Thyroid gland (tissue), 4 donors: Measurements from ENCODE around the gene SGSM2. TPM values are rescaled to one million over a fixed set of nuclear protein-coding genes. Genes with fewer than 3 reads are reported as not detected.

ENCODE experiments used
- DNase-seq, 2 donors: peaks; one replicate each; pipeline ENCODE4 v3.0.0-alpha.2; 2019
- H3K27ac ChIP-seq, 3 donors: fragments of 200-600 bp; sonication (generic); 1 replicate in 2 of 3; 2 replicates in 1 of 3; pipeline ENCODE4 v1.5.1; 2016 to 2019; ENCODE audit warnings: mild to moderate bottlenecking in 1 of 3, moderate library complexity in 1 of 3
- H3K27me3 ChIP-seq: fragments of 200-600 bp; sonication (generic); one replicate; pipeline ENCODE4 v1.5.1; 2019
- H3K36me3 ChIP-seq, 2 donors: fragments of 200-600 bp; sonication (generic); one replicate each; pipeline ENCODE4 v1.5.1; 2016 to 2019
- H3K4me1 ChIP-seq, 2 donors: fragments of 200-600 bp; sonication (generic); one replicate each; pipeline ENCODE4 v1.5.1; 2017 to 2019
- H3K4me3 ChIP-seq, 3 donors: fragments of 200-600 bp; sonication (generic); replicated peaks in 1 of 3; 1 replicate in 2 of 3; 2 replicates in 1 of 3; pipeline ENCODE4 v1.5.1; 2016; ENCODE audit warnings: mild to moderate bottlenecking in 1 of 3
- H3K9me3 ChIP-seq: fragments of 200-600 bp; sonication (generic); one replicate; pipeline ENCODE4 v1.5.1; 2017
- POLR2A ChIP-seq, 2 donors: fragments of 450-650 bp; IDR thresholded peaks; one replicate each; pipeline ENCODE4 v1.6.1; 2017; ENCODE audit warnings: antibody characterized with exemption in 2 of 2, mild to moderate bottlenecking in 2 of 2, moderate library complexity in 1 of 2
- WGBS, 2 donors: methylation state at CpG; one replicate each; pipeline ENCODE4 v1.1.5; 2017; 5-methylcytosine and 5-hydroxymethylcytosine counted together
- intact Hi-C: fragments of 100-400 bp; cut with DNase I; formaldehyde crosslinking; loops from one replicate; pipeline ENCODE4 v1.15.1; 2023
- total RNA-seq, 4 donors: library from RNA; depleted of rRNA; stranded (reverse); fragments of >200 nt; gene quantifications; one replicate each; pipeline ENCODE4 v1.2.3, GENCODE V29; 2016
- TF ChIP-seq, protein P1 (sequence below), 6 experiments: fragments of 200-600 bp in 3 of 6; fragments of 450-650 bp in 3 of 6; sonication (generic) in 3 of 6; IDR thresholded peaks; one replicate each; pipeline ENCODE4 v1.5.1; 2016 to 2019; ENCODE audit warnings: antibody characterized with exemption in 6 of 6, mild to moderate bottlenecking in 2 of 6, inconsistent platforms in 1 of 6, moderate library complexity in 1 of 6

SGSM2 gene
- total RNA-seq, 4 donors from 2014 or later: 47.8 to 82.7 (median 63.2) TPM

DNA sequence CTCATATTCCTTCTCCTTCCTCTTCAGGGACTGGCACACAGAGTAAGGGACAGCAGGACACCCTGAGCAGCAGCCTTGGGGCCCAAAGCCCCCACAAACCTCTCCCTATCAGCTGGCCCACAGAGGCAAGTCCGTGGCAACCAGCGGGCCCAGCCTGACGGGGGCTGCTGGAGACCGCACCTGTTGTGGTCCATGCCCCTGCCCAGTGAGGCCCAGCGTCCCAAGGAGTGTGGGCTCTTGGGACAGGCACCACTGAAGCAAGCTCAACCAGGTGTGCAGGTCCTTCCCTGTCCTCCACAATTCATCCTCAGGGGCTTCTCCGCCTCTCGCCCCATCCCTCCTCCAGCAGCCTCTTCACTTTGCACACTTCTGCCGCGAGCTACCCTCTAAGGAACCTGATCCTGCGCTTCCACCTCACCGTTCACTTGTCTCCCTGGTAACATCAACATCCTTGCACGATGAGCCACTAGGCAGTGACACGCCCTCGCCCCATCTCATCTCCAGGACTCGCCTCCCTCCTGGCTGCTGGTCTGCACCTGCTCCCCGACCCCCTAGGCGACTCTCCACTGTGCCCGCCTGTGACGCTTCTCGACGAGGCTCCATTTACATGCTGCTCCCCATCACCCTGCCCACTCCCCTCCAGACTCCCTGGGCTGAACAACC, 50.9 kb downstream of the SGSM2 start:
- peak overlapping the region in 2 of 3 donors; percentile 92 to 97 for H3K27ac ChIP-seq

DNA sequence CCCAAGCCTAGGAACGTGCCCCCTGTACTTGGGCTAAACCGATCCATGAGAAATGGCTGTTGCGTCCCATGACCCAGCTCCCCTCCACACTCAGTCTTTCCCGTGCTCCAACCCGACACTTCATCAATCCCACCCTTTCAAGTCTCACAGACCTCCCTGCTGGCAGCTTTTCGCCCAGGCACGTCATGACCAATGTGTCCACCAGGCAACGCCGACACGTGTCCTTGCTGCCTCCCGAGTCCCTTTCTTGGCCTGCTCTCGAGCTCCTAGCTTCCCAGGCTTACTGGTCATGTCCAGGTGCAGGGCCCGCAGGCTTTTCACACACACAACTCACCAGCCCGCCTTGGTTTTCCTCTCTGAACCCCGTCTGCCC, 51.4 kb downstream of the SGSM2 start:
- 93 to 95% methylated on average over 15 of the region's 15 CpGs for WGBS, 2 donors
- Histone ChIP-seq H3K4me3 (no peak overlapping the region), H3K27ac (peak overlapping the region in 1 of 3 donors; percentile 46), H3K4me1 (peaks cover 36 to 44% of the 10 kb centered on the region in 2 donors), H3K36me3 (peaks cover 6 to 12% of the 10 kb centered on the region in 2 donors), H3K27me3 (no peaks in the 10 kb centered on the region), H3K9me3 (no peaks in the 10 kb centered on the region)
- TF ChIP-seq POLR2A (IDR thresholded peaks at IDR 0.05): no peak
- TF ChIP-seq, protein P1, sequence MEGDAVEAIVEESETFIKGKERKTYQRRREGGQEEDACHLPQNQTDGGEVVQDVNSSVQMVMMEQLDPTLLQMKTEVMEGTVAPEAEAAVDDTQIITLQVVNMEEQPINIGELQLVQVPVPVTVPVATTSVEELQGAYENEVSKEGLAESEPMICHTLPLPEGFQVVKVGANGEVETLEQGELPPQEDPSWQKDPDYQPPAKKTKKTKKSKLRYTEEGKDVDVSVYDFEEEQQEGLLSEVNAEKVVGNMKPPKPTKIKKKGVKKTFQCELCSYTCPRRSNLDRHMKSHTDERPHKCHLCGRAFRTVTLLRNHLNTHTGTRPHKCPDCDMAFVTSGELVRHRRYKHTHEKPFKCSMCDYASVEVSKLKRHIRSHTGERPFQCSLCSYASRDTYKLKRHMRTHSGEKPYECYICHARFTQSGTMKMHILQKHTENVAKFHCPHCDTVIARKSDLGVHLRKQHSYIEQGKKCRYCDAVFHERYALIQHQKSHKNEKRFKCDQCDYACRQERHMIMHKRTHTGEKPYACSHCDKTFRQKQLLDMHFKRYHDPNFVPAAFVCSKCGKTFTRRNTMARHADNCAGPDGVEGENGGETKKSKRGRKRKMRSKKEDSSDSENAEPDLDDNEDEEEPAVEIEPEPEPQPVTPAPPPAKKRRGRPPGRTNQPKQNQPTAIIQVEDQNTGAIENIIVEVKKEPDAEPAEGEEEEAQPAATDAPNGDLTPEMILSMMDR (IDR thresholded peaks at IDR 0.05): no peak
- no peak for DNase-seq
- intact Hi-C loops: no loop called here

More for the DNA sequence above, 50.9 kb downstream of the SGSM2 start:
- no peak for DNase-seq
- Histone ChIP-seq H3K9me3 (no peaks in the 10 kb centered on the region), H3K27me3 (no peaks in the 10 kb centered on the region), H3K4me1 (peaks cover 36 to 44% of the 10 kb centered on the region in 2 donors), H3K4me3 (no peak overlapping the region), H3K36me3 (peaks cover 6 to 12% of the 10 kb centered on the region in 2 donors)
- TF ChIP-seq POLR2A (IDR thresholded peaks at IDR 0.05): no peak
- TF ChIP-seq, protein P1 (IDR thresholded peaks at IDR 0.05): no peak
- 89 to 91% methylated on average over 21 of the region's 21 CpGs for WGBS, 2 donors
- intact Hi-C loops: no loop called here

DNA sequence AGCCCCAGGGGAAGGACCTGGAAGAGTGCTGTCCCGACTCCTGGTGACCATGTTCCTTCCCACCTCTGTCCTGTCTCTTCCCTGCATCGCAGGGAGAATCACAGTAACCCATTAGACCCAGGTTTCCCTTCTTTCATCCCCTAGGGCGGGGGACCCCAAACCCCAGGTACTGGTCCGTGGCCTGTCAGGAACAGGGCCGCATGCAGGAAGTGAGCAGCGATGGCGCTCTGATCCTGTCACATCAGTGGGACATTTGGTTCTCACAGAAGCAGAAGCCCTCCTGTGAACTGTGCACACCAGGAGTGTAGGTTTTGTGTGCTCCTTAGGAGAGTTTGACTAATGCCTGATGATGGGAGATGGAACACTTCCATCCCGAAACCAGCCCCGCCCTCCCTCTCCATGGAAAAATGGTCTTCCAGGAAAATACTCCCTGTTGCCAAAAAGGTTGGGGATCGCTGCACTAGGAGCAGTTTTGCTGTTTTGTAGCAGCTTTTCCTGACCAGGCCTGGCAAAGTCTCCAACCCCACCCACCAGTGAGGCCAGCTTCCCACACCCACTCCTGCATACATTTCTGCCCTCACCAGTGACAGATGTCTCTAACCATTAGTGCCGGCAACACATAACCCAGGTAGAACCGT, 53.0 kb downstream of the SGSM2 start:
- intact Hi-C loops: no loop called here
- Histone ChIP-seq H3K9me3 (no peaks in the 10 kb centered on the region), H3K4me3 (no peak overlapping the region), H3K27me3 (no peaks in the 10 kb centered on the region), H3K36me3 (peaks cover 6 to 12% of the 10 kb centered on the region in 2 donors), H3K27ac (peak overlapping the region in 1 of 3 donors; percentile 95), H3K4me1 (peaks cover 48 to 57% of the 10 kb centered on the region in 2 donors)
- WGBS, 2 donors: 79 to 84% methylated on average over 9 to 12 of the region's 12 CpGs
- TF ChIP-seq, protein P1 (IDR thresholded peaks at IDR 0.05): no peak
- no peak for TF ChIP-seq POLR2A (IDR thresholded peaks at IDR 0.05)
- DNase-seq: no peak

DNA sequence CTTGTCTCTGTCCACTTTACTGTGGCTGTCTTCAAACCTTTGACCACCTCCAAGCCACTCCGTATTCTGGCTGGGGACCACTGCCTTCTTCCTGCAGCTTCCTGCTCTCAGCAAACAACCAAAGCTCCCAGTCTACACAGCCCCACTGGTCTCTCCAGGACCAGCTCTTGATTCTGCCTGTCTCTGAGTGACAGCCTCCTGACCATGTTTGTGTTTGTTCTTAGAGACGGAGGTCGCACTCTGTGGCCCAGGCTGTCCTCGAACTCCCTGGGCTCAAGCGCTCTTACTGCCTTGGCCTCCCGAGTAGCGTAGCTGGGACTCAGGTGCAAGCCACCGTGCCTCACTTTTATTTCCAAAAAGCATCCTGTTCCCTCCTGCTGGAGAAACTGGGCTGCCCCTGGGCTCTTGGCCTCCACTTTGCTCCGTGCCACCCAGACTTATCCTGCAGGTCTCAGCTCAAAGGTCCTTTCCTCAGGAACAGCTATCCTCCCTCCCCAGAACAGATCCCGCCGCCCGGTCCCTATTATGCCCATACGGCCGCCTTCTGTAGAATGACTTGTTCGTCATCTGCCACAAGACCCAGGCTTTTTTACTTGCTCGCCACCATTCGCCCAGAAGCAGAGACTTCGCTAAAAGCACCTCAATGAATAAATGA, 54.4 kb downstream of the SGSM2 start:
- Histone ChIP-seq H3K4me1 (peaks cover 48 to 58% of the 10 kb centered on the region in 2 donors), H3K36me3 (peaks cover 6 to 12% of the 10 kb centered on the region in 2 donors), H3K27ac (peak overlapping the region; percentile 22 to 96 (median 95)), H3K4me3 (no peak overlapping the region), H3K27me3 (no peaks in the 10 kb centered on the region), H3K9me3 (no peaks in the 10 kb centered on the region)
- TF ChIP-seq POLR2A (IDR thresholded peaks at IDR 0.05): no peak
- TF ChIP-seq, protein P1 (IDR thresholded peaks at IDR 0.05): no peak
- no peak for DNase-seq
- intact Hi-C loops: no loop called here
- 77% methylated on average over 18 of the region's 18 CpGs for WGBS, 2 donors
